HG03039 (cell line): ENCODE results near the gene CIRBP.
A peak's percentile ranks its signal among the peaks of the same experiment; 100 is the strongest.

Experiments
- ATAC-seq: cut with Tn5 transposase; IDR thresholded peaks from one replicate; pipeline ENCODE4 v1.9.1; 2021; ENCODE audit warnings: mild to moderate bottlenecking, moderate library complexity; ENCODE audit not compliant: unreplicated experiment

The CIRBP gene

DNA sequence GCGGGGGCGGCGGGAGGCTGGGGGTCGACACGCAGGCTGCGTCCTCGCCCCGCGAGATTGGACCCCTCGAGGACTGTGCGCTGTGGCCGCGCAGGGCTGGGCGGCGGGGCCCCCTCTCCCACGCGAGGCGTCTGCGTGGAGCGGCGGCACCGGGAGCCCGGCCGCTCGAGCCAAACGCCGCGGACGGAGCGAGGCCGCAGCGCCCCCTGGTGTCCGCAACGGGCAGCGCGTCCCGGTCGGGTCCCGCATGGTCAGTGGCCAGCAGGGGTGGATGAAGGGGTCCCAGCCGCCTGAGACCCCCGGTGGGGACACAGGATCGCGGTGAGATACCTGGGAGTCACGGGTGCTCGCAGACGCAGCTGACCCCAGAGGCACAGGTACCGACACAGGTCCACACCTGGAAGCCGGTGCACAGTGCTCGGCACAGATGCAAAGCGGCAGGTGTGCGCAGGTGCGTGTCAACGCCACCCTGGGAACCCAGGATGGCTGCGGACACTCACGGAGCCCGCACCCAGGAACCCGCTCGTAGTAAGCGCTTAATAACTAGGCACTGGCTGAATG is 2.1 kb upstream of the CIRBP start:
- ATAC-seq = peak; percentile 10

DNA sequence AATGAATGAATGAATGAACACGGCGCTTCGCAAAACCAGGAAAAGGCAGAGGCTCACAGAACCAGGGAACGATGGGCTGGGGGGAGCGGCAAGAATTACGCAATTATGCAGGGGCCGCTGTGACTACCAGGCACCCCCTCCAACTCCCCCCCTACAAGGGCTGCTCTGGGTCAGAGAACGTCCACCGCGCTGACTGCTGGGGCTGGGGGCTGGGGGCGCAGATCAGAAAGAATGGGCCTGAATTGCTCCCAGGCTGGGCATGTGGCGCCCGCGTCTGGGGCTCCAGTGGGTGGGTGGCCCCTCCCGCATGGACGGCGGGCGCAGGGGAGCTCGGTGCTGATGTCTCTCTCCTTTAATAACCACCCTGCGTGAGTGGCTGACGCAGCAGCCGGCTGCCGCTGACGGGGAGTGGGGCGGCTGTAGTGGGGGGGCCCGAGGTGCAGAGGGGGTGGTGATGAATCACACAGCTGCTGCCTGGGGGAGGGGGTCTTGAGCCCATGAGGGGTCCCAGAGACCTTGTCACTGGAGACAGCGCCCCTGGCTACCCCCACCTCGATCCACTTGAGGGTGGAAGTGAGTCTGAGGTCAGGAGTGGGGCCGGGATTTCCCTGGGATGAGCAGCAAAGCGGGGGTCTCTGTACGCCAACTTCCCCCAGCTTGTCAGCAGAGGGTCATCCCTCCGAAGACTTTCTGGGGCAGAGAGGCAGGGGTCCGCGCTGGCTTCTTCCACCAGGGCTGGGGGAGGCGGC is 1.5 kb upstream of the CIRBP start:
- ATAC-seq = no peak

DNA sequence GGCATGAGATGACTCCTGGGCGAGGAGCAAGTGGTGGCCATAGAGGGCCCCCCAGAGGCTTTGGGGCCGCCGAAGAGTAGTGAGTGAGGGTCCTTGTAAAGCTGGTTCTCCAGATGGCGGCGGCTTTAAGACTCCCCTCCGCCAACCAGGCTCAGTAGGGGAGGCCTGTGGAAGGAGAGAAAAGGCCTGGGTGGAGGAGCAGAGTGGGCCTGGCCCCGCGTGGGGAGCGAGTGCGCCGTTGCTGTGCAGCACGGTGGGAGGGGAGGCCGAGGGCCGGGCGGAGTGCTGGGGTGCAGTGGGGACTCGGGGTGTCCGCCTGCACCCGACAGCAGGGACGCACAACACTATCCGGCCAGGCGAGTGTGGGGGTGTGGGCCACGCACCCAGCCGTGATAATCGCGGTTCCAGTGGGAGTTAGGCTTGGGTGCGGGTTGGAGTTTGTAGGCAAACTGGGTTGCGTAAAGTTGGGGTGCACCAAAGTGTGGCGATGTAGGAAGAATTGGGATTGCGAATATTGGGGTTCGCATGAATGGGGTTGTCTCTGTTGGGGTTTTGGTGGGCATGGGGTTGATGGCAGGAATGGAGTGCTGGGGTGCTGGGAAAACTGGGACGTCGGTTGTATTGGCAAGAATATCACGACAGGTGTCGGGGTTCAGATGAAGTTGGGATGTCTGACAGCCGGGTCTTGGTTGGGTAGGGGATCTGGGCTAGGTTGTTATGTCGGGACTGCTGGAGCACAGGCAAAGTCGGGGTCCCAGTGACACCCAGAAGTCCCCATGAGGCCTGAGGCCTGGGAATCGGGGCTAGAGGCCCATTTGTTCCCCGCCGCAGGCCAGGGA is 687 bp upstream of the CIRBP start:
- ATAC-seq = no peak

DNA sequence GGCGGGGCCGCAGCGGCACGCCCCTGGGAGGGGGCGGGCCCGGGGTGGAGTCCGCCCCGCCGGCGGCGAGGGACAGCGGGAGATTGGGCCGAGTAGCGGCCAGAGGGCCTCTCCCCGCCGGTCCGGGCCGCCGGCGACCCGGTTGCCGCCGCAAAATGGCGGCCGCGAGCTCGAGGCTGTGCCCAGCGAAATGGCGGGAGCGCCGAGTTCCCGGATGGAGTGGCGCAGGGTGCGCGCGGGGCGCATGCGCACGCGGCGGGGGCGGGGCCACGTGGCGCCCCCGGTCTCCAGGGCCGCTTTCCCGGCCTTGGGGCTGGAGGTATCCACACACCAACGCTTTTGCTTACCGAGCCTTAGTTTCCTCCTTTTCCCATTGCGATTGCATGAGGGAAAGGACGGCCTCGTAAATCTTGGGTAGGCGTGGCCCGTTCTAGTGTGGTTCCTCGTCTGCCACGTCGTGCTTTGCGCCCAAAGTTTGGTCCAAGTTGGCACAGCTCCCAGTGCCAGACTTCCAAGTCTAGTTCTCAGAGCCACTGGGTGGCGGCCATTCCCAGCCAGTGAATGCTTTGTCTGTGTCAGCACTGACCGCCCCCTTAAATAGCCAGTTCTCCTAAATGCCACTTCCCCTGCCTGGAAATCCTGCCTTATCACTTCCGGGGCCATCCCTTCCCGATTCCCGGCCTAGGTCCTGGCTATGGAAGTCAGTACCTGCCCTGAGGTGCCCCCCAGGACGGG is 513 bp downstream of the CIRBP start:
- ATAC-seq = peak; percentile 16

DNA sequence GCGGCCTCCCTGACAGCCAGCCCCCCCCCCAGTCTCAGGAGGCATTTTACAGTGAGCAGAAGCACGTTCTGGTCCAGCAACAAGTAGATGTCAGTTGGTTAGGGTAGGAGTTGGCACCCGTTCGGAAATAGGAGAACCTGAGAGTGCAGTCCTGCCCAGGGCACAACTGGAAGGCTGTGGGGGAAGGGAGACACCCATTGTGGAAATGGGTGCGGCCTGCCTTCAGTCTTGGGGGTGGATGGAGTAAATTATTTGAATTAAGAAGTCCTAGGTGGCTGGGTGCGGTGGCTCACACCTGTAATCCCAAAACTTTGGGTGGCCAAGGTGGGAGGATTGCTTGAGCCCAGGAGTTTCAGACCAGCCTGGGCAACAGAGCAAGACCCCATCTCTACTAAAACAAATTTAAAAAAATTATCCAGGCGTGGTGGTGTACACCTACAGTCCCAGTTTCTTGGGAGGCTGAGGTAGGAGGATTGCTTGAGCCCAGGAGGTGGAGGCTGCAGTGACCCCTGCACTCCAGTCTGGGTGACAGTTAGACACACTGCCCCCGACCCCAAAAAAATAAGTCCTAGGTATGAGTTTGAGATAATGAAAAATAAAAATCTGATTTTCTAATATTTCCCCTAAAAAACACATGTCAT is 1.2 kb downstream of the CIRBP start:
- no peak for ATAC-seq

DNA sequence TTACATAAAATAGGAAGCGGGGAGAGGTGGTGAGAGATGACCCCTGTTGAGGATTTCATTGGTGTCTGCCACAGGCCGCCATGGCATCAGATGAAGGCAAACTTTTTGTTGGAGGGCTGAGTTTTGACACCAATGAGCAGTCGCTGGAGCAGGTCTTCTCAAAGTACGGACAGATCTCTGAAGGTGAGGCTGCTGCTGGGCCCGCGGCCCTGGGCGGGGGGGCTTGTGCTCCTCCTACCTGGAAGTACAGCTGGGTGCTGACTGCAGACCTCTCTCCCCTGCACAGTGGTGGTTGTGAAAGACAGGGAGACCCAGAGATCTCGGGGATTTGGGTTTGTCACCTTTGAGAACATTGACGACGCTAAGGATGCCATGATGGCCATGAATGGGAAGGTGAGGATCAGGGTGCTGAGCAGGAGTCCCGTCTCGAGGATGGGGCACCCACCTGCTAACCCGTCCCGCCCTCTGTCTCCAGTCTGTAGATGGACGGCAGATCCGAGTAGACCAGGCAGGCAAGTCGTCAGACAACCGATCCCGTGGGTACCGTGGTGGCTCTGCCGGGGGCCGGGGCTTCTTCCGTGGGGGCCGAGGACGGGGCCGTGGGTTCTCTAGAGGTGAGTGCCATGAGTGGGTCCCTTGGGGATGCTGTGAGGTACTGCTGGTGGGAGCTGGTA is 1.9 kb downstream of the CIRBP start:
- ATAC-seq = no peak

DNA sequence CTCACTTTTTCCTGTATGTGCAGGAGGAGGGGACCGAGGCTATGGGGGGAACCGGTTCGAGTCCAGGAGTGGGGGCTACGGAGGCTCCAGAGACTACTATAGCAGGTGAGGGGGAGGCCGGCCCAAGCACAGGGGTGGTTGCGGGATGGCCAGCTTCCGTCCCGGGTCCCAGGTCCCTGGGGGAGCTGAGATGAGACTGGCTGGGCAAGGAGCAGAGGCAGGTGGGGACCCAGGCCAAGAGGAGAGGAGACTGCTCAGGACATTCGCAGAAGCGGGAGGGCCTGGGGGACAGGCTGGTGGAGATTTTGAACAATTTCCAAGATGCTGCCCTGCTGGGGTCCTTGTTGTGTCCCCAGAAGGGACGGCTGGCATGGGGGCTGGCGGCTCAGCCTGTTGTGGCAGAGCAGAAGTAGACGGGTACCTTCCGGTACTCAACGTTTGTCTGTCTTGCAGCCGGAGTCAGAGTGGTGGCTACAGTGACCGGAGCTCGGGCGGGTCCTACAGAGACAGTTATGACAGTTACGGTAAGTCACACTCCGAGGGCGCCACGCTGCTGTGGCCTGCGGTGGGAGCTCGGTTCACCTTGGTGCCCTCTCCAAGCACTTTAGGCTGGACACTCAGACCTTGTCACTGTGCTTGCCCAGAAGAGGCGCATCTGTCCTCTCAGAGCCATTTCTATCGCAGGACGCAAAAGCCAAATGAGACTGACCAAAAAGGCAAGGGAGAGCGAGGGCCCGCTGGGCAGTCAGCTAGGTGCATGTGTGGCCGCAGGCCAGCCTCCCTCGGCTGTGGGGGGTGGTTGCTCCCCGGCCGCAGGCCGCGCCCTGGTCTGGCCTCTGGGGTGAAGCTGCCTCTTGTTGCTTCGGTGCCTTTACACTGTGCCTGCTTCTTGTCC is 2.6 kb downstream of the CIRBP start:
- no peak for ATAC-seq

DNA sequence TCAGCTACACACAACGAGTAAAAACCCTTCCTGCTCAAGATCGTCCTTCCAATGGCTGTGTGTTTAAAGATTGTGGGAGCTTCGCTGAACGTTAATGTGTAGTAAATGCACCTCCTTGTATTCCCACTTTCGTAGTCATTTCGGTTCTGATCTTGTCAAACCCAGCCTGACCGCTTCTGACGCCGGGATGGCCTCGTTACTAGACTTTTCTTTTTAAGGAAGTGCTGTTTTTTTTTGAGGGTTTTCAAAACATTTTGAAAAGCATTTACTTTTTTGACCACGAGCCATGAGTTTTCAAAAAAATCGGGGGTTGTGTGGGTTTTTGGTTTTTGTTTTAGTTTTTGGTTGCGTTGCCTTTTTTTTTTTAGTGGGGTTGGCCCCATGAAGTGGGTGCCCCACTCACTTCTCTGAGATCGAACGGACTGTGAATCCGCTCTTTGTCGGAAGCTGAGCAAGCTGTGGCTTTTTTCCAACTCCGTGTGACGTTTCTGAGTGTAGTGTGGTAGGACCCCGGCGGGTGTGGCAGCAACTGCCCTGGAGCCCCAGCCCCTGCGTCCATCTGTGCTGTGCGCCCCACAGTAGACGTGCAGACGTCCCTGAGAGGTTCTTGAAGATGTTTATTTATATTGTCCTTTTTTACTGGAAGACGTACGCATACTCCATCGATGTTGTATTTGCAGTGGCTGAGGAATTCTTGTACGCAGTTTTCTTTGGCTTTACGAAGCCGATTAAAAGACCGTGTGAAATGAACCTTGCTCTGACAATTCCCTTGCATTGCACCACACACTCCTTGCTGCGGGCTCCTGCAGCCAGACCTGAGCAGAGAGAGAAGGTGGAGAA is 3.5 kb downstream of the CIRBP start:
- no peak for ATAC-seq

DNA sequence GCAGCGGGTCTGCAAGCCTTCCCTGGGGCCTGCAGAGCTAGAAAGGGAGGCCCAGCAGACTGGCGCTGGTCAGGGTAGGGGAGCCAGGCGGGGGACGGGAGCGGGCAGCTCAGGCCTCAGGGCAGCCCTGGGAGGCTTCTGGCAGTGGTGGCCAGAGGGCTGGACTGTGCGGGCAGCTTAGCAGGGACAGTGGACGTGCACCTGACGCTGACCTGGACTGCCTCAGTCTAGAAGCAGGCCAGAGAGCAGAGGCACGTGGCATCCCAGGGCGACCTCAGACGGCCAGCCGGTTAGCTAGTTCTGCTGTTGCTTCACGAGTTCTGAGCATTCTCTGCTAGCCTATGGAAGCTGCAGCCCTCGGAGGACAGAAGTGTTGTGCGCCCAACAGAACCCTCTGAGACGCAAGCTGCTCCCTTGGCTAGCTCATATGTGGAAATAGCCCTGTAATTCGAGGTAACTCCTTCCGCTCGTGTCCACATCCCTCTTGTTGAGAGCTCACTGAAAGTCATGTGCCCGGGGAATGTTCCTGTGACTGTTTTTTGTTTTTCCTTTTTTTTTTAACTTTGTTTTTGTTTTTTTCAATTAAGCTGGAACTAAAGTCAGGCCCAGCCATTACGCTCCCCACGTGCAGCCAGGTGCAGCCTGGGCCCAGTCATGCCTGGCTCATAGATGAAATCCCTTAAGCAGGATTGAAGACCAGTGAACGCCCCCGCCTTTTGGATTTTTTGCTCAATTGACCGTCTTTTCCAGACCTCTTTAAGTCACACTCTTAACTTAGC is 4.3 kb downstream of the CIRBP start:
- no peak for ATAC-seq

DNA sequence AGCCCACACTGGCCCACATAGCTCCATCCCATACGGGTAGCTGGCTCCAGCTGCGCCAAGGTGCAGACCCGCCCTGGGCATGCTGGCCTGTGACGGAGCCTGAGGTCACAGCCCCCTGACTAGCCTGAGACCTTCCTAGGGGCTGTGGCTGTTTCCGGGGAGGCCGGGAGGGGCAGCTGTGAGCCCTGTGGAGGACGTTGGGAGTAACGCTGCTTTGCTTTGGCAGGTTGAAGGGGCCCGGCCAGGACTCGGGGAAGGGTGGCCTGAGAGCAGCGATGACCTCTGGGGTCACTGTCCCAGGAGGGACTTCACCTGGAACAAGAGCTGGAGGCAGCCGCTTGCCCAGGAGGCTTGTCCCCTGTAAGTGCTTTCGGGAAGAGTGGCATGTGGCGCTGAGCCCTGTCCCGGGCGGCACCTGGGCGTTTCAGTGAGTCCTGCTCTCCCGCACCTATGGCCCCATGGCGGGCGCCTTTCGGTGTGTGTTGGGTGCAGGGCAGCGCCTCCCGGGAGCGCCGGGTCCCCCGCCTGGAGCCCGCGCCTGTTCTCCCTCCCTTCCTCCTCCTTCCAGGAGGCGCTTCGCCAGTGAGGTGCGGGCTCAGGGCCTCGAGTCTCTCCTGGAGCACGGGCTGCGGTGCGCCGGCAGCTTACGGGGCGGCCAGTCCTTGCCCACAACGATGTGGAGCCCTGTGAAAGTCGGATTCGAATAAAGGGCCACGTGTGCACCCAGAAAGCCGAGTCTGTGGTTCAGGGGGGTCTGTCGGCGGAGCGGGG is 5.1 kb downstream of the CIRBP start:
- no peak for ATAC-seq

DNA sequence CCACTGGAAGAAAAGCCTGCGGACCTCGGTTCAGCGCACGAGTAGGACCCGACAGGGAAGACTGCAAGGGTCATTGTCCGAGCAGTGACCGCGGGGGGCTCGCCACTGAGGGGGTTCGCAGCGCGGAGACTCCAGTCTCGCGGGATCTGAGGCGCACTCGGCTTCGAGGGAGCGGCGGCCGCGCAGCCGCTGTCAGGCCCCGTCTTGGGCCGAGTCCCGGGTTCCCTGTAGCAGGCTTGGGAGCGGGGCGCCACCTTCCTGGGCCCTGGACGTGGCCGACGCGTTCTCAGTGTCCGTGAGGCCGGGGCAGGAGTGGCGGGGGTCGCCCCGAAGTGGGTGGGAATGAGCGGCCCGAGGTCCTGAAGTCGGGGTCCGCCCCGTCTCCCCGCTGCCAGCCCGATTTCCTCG is 5.7 kb downstream of the CIRBP start:
- ATAC-seq = no peak

DNA sequence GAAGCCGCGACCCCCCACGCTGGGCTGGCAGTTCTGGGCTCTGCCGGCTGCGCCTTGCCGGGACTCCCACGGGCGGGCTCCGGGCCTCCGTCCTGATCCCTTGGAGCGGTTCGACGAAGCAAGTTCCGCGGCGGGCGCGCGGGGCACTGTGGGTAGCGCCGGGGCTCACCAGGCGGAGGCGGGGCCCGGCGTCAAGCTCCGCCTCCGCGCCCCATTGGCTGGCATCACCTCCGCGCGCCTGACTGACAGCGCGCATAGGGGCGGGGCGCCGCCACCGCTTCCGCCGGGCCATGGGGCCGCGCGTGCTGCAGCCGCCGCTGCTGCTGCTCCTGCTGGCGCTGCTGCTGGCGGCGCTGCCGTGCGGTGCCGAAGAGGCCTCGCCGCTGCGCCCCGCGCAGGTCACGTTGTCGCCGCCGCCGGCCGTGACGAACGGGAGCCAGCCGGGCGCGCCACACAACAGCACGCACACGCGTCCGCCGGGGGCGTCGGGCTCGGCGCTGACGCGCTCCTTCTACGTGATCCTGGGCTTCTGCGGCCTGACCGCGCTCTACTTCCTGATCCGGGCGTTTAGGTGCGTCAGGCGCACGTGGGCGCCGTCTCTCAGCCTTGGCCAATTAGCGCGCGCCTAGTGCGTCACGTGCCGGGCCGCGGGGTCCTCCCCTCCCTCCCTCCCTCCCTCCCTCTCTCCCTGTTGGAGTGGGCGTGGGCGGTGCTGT is 6.3 kb downstream of the CIRBP start, which contains the start of gene FAM174C:
Gene FAM174C, plus strand, starts transcription at position 271 of the 716 bp plus-strand sequence. Its CDS starts 20 bp downstream, at position 291.
- ATAC-seq = peak; percentile 66

DNA sequence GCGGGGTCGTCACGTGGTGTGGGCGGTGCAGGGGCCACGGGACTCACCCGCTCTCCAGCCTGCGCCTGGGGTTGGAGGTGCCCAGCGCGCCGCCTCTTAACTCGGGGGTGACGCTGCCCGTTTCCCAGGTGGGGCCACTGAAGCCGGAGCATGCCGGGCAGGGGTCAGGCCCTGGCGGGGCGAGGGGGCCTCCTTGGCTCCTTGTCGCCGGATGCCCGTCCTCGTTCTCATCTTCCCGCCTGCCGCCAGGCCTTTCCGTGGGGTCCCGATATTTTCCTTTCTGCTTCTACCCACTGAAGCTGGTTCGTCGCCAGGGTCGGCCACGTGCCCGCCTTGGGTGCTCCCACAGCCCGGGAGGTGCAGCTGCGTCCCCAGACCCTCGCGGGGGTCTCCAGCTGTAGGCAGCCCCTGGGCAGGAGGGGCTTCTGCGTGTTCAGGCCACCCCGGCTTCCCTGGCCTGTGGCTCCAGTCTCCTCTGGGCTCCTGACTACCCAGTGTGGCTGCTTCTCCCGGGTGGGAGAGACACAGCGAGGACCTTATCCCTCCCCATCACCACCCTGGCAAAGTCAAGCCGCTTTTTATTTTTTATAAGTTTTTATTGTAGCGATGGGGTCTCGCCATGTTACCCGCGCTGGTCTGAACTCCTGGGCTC is 7.0 kb downstream of the CIRBP start:
- no peak for ATAC-seq

DNA sequence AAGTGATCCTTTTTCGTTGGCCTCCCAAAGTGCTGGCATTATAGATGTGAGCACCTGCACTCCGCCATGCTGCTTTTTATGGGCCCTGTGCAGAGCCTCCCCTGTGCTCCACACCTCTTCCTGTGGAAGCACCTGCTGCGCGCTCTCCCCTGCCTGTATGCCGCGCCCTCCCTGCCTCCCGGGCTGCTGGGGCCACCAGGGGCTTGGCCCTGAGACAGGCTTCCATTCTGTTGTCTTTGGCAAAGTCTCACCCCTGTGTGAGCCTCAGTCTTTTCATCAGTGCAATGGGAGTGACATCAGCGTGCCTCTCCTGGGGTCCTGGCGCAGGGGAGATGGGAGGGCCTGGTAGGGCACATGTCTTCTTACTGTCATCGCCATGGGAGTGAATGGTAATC is 7.5 kb downstream of the CIRBP start:
- no peak for ATAC-seq

DNA sequence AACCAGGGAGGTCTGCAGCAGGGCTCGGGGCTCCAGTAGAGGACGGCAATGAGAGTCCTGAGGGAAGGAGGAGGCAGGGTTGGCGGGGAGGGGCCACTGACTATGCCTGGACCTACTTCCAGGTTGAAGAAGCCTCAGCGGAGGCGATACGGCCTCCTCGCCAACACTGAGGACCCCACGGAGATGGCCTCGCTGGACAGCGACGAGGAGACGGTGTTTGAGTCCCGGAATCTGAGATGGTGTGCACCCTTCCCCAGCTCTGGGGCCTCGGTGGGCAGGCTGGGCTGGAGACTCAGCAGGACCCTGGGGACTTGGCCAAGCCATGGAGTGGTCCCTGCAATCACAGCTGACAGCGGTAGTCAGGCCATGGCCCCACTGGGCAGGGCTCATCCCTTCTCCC is 7.9 kb downstream of the CIRBP start:
- ATAC-seq = no peak

DNA sequence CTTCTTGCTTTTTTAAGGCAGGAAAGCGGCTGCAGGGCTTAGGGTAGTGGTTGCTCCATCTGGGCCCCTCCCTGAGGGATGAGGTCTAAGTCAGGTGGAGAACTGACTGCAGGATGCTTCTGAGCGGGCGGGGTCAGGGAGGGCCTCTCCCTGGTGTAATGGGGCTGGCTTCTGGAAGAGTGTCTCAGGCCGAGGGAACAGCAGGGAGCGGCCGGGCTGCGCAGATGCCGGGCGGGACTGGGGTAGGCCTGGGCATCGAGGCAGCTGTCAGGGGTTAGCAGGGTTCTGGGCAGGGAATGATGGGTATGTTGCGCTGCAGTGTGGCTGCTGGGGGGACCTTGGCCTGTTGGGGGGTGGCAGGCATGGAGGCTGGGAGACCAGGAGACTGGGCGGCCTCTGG is 8.9 kb downstream of the CIRBP start:
- ATAC-seq = no peak
